Globus pallidus (tissue), 1 donor: ENCODE measurements around the gene MSI2.

Experiments used
- DNase-seq: peaks from one replicate; pipeline ENCODE4 v3.0.0-alpha.2; 2015; ENCODE audit warnings: low spot score

Gene MSI2

DNA sequence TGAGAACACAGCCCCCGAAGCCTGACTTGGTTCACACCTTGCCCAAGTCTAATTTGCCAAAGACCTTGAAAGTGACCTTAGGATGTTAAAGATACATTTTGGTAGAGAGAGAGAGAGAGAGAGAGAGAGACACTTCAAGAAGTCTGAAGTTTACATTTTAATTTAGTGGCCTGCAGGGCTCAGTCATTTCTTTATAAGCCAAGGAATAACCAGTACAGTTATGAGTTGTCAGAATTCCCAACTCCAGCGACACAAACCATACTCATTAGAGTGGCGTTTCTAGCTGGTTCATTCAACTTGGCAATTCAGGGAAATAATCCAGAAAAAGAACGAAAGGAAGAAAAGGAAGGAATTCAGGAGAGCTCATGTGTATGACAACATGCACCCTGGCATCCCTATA is 284.7 kb downstream of the MSI2 start:
- DNase-seq = no peak

- DNase-seq = no peak
Observed at GRCh38 chr17:57541472-57542394, 285.4 kb downstream of the MSI2 start.

GRCh38 chr17:57542510-57542909 is 286.2 kb downstream of the MSI2 start:
- peak; percentile 38 for DNase-seq

DNA sequence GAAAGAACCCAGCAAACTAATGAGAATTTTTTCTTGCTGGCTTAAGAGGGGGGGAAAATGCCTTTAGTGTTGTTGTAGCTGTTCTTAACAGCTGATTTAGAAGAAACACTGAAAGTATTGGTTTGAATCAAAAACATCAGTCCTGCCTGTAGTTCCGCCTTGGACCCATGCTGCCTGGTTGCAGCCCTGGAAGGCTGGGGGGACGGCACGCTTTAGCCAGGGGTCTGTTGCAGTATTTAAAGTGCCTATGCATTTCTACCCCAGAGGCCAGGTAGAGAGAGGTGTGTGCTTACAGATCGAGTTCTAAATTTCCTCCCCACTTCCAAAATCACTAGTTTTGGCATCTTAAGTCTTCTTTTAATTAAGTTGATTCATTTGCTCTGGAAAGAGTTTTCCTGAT is 286.9 kb downstream of the MSI2 start:
- no peak for DNase-seq

- DNase-seq = no peak
Observed at GRCh38 chr17:57544401-57544800, 288.1 kb downstream of the MSI2 start.

DNA sequence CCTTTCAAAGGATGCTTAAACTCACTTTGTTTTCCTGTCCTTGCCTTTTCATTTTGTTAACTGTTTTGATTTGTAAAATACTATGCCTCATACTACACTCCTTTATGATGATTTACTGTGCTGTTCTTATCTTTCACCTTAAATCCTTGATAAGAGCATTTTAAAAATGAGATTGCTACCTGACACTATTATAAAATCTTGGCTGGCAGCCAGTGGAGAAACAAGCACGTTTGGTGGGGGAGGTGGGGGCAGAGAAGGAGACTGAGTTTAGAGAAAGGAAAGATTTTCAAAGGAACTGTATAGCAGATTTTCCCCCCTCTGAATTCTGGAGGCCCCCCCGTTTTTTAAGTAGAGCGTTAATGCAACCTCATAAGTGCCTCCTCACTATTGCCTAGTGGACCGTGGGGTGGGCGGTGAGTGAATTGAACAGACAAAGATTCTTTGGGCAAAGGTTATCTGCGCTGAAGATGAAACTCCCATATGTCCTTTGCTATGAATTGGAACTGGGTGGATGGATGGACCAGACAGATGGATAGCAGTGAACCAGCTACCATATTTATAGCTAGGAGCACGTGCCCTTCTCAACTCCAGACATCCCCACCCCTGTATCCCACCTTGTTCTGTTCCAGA is 288.6 kb downstream of the MSI2 start:
- no peak for DNase-seq

DNA sequence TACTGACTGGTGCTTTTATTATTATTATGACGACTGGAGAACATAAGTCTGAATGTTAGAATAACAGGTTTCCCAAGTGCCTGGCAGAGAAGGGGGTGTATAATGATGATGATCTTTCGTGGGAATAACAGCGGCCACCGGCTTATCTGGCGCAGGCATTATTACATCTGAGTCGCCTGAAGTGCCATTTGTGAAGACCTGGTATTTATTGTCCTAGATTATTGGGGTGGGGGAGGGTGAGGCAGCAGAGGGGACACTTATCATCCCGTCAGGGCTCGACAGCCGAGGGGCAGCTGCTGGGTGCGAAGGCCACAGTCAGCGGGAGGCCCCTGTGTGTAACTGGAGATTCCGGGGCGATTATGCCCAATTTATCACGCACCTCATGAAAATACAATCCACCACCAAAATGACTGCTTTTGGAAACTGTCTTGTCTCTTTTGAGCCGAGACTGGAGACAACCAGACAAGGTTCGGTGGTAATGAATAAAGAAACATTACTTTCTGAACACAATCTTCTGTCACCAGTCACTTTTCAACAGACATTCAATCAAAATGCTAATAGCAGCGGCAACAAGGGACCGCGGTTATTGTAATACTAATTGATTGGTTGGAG is 289.5 kb downstream of the MSI2 start:
- no peak for DNase-seq

DNA sequence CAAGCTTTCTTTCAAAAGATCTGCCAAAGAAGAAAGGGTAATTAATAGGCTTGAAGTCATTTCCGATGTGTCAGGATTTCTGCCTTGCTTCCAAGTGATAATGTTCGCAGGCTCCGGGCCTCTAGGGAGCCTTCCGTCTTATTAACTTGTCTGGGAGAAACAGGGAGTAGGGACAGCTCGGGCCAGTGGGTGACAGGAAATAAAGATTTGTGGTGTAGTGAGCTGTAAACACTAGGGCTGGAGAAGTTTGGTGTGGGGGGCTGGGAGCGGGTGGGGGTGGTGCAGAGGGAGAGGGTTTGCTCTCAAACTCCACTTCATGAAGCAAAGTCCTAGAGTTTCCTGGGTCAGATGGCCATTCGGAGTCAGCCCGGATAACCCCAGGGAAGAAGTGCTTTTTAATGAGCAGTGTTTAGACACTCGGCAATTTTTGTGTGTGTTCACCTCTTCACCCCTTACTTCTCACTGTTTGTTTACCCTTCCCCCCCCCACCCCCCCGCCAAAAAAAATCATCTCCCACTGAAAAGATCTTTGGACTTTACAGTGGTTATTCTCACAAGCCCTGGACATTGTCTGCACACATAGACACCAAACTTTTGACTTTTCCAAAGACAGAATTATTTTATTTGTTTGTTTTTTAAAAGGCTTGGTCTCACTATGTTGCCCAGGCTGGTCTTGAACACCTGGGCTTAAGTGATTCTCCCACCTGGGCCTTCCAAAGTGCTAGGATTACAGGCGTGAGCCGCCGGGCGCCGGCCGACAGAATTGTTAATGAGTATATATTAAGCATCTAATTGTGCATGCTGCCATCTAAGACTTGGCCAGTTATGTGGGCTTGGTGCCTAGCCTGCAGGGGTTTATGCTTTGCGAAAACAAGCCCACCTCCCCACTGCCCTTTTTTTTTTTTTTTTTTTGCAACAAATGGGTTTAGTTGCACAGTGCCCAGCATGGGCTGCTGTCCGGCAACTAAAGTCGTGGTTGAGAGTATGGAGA is 292.4 kb downstream of the MSI2 start:
- no peak for DNase-seq

GRCh38 chr17:57549468-57549867 is 293.1 kb downstream of the MSI2 start:
- no peak for DNase-seq

GRCh38 chr17:57550016-57550415 is 293.7 kb downstream of the MSI2 start:
- no peak for DNase-seq

GRCh38 chr17:57550668-57551315 is 294.5 kb downstream of the MSI2 start:
- DNase-seq = no peak

DNA sequence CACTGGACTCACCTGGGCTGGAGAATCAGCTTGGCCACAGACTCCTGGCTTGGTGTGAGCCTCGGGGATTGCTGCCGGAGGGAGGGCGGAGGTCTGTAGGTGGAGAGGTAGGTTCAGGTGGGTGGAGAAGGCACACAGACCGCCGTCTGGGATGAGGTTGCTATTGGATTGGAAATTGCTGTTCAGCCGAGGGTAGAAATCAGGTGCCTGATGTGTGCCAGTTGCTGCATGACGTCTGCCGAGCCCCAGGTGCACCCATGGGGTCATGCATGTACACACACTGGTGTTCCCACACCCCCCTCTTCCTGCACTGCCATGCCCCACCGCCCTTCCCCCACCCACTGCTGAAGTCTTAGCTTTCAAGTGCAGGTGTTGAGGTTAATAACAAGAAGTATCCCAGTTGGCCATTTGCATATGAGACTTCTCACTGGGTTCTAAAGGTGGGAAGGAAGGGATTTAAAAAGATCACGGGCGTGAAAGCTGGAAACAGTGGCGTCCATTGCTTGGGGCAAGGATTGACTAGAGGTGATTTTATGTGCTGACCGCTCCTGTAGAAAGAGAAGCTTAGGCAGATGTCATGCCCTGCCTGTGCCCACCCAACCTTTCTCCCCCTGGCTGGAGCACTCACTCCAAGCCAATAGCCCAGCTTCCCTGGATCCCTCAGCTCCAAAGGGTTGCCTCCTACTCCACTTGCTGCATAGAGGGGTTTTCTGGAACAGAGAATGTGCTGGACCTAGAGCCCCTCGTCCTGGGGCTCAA is 295.2 kb downstream of the MSI2 start:
- no peak for DNase-seq

GRCh38 chr17:57552114-57552624 is 295.8 kb downstream of the MSI2 start:
- DNase-seq = peak; percentile 54

DNA sequence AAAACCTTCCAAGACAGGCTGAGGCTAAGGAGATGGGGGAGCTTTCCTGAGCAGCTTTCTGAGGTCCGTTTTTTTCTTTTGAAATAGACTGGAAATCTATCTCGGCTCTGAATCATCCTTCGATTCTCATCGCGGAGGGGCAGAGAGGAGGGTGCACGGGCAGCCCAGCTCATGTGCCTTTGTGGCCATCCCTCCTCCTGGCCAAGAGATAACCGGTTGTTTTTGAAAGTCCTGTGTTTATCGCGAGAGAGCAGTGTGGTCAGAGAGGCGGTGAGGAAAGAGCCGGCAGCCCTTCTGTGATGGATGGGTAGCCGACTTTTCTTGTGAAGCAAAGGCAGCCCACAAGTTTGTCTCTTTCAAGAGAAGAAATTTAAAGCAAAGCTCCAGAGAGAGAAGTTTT is 297.2 kb downstream of the MSI2 start:
- DNase-seq = no peak

DNA sequence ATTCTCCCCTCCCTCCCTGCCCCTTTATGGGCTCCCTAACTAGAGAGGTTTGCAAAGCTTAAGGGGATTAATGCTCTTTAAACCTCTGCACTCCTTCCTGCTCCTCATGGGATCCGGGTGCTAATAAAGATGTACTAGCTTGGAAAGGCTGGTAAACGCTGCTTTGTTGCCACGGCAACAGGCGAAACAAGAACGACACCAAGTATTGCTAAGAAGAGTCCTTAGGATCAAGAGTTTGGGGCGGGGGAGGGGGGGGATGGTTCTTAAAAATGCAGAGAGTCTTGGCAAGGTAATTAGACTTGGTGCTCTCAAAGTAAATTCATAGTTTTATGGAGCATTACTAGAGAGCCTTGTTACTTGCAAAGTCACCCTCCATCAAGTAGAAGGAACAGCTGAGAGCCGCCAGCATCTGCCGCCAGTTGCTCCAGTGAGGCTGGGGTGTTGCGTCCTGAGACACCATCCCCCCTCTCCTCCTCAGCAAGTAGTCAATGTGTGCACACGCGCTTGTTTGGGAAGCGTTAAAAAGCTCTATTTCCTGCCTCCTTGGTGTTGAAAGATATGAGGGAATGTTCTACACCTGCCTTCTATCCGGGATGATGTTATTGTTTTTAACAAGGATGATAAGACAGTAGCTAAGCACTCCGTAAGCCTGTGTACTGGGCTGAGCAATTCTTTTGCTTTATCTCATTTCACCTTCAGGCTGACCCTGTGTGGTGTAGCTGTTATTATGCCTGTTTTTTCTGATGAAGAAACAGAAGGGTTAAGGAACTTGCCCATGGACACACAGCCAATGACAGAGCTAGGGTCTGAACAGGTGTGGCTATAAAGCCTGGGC is 297.9 kb downstream of the MSI2 start:
- no peak for DNase-seq

DNA sequence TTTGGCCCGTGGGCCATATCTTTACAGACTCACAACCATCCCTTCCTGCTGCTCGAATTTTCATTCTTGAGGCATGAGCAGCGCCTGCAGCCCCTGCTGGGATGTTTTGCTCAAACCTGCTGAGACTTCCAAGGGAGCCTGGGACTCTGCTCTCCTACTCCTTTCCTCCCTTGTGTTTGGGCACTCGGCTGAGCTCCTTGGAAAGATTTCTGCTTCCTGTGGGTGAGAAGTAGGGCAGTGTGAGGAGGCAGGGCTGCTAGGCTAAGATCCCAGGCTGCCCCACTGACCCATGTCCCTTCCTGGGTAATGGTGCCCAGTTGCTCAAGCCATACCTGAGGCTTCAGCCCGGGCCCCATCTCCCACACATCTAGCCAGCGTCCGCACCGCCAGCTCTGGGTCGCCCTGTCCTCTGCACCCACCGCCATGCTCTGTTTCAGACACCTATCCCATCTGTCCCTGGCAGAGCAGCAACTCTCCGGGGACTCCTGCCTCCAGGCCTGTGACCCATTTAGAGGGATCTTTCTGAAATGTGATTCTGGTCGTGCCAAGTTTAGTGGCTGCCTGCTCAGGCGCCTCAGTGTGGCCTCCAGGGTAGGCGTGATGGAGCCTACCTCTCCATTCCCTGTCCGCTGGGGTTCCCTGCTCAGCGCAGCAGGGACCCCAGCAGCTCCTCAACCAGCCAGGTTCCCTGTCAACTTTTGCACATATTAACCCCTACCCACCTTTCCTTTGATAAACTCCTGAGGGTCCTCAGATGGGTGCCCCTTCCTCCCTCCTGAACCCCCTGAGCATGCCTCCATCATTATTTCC is 298.7 kb downstream of the MSI2 start:
- peak; percentile 74 for DNase-seq

DNA sequence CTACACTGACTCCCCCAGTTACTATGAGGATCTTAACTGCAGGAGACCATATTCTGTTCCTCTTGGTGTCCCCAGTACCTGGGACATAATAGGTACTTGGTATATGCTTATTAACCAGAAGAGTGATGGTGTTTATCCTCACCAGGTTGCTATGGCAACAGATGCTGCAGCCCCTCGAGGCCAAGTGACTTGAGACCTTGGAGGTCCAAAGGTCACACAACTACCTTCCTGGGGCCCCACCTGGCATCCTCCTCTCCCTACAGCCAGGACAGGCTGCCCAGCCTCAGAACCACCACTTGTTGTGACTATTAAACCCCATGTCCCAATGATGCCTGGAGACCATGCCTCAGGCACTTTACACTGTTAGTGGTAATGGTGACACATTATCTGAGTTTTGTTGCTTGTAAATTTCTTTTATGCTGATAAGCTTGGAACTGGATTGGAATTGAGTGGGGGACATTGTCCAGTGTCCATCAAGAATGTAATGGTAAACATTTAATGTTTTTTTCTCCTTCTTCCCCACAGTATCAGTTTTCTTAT is 299.4 kb downstream of the MSI2 start:
- no peak for DNase-seq

DNA sequence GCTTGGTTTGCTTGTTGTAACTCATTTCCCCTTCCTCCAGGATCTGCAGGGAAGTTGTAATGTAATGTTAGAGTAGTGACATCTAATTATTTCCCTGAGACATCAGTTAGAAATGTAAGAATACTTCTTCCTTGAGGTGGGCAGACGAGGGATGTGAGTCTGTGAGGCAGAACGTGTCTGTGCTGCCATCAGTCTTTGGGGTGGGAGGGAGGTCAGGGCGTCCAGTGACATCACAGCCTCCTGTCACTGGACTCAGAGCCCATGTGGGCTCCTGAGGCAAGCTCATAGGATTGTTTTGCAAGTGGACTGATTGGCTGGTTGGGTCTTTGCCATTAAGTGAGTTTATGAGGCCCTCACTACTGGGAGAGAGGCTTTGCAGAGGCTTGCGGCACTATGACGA is 300.0 kb downstream of the MSI2 start:
- no peak for DNase-seq
